Measurements from ENCODE around the gene CD74. TPM values are rescaled to one million over a fixed set of nuclear protein-coding genes. Genes with fewer than 3 reads are reported as not detected.
"Not testable (repeated sequence)": the region's sequence is repeated elsewhere in the genome, so short reads cannot be mapped to it uniquely, and the experiment has no call there.

Gene CD74
- 100 to 1,000 TPM; 253 to 265 TPM for total RNA-seq

DNA sequence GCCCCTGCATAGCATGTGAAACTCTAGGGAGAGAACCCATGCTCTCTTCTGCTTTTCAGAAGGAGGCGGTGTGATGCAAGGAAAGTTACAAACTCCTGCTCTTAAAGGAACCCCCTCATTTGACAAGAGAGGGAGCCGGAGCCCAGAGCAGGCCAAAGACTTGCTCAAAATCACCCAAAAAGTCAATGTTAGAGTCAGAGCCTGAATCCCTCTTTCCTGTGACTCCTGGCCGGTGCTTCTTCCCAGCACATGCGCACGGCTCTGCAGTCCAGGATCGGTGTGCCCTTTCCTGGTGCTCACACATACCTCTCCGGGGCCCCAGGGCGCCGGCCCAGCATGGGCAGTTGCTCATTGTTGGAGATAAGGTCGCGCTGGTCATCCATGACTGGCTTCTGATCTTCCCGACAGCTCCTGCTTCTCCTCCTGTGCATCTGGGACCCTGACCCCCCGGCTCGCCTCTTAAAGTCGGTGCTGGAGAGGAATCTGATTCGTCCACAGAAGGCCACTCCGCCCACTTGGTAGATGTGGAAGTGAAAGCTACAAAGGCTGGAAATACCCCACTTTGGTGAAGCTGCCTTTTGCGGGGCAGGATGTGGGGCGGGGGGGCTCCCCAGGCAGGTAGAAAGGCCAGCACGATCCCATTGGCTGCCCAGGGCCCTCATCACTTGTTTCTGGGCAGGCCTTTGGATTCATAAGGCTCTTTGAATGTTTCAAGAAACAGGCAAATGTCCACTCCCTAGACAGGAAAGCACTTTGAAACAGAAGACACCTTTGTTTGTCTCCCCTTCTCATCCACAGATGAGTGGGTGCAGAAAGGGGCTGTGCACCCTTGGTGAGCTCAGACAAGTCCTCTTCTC lies at the start of gene CD74:
Gene CD74 (minus strand): TSS at position 592 of the 857 bp plus-strand sequence. CDS start 161 bp downstream, at position 431.
- CTCF ChIA-PET: interaction anchor here (0.6 to 5.1 kb wide), 3 partner anchors 22 to 47 kb away, joined by 3 to 29 read pairs (median 3); no protein-coding TSS in a partner anchor

GRCh38 chr5:150461231-150461630 lies 48.5 kb upstream of the CD74 start:
- ChIA-PET POLR2A (no interaction called here), CTCF (interaction anchor here (1.0 kb wide), 1 partner anchor 83 kb away, joined by 3 read pairs; no protein-coding TSS in a partner anchor)

More for the DNA sequence above, at the start of gene CD74:
- POLR2A ChIA-PET: interaction anchor here (1.1 to 2.0 kb wide), 6 partner anchors 10 to 73 kb away, joined by 4 to 11 read pairs (median 4); partner anchors contain the start of gene RPS14

GRCh38 chr5:150460781-150461180 lies 48.1 kb upstream of the CD74 start:
- ChIA-PET CTCF (interaction anchor here (1.0 kb wide), 1 partner anchor 83 kb away, joined by 3 read pairs; no protein-coding TSS in a partner anchor), POLR2A (no interaction called here)

DNA sequence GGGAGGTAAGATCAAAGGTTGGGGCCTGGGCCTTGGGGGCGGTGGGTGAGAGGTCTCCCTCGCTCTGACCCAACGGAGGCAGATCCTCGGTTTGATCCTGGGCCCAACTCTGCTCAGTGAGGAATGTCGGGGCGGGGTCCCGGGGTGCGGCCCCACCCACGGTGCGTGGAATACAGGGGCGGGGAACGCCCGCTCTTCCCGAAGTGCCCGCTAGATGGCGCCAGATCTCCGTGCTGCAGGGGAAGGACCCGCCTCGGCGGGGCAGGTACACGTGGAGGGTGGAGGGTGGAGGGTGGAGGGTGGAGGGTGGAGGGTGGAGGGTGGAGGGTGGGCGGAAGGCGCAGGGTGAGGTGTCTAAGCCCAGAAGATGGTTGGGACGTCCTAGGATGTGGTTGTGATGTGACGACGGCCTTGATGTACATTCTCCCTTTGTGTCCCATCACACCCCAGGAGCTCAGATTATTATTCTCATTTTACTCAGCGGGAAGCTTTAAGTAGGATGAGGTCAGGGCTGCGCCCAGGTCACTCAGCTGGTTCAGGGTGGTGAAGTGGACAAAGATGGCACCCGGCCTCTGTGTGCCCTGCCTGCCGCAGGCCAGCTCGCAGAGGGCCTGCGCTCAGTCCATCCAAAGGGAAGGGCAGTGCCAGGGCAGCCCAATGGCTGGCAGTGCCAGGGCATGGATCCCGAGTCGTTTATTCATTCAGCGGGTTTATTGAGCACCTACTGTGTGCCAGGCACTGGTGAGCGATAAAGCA lies 46.3 kb upstream of the CD74 start:
- ChIA-PET POLR2A (interaction anchor here (0.5 to 0.8 kb wide), 3 partner anchors 48 to 198 kb away, joined by 3 to 5 read pairs (median 5); no protein-coding TSS in a partner anchor), CTCF (interaction anchor here (0.6 to 1.6 kb wide), 14 partner anchors 9 to 657 kb away, joined by 3 to 7 read pairs (median 3); partner anchors contain the start of genes CD74 and RPS14)

DNA sequence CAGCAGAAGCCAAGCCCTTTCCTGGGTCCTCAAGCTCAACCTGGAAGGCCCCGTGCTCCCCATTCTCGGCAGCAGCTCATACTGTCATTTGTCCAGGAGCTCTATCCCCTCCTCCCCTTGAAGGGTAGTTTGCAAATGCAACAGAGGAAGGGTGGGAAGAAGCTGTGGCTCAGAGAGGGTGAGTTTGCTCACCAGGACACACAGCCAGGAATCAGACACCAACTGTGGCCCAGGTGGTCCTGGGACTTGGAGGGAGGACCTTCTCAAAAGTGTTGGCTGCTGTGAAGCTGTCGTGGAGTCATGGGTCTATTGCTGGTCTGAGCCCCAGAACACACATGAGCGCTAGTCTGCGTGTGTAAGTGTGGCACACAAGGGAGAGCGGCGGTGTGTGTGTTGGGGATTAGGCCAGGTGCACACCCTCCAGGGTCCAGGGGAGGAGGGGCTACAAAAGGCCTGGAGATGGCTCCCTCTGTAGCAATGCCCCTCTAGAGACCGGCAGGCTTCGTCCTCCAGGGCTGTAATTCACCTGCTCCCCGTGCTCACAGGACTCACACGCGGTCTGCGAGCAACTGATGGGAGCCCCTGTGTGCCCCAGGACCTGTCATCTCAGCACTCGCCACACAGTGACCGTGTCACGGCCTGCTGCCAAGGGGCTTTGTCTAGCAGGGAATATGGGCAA lies 45.0 kb upstream of the CD74 start:
- ChIA-PET POLR2A (interaction anchor here (0.8 kb wide), 1 partner anchor 101 kb away, joined by 3 read pairs; no protein-coding TSS in a partner anchor), CTCF (interaction anchor here (0.6 to 1.8 kb wide), 4 partner anchors 29 to 88 kb away, joined by 3 to 7 read pairs (median 5); no protein-coding TSS in a partner anchor)

GRCh38 chr5:150457121-150457520 lies 44.4 kb upstream of the CD74 start:
- POLR2A ChIA-PET: no interaction called here

GRCh38 chr5:150454492-150455229 lies 42.0 kb upstream of the CD74 start:
- ChIA-PET CTCF (no interaction called here), POLR2A (no interaction called here)

More at GRCh38 chr5:150457121-150457520, 44.4 kb upstream of the CD74 start:
- CTCF ChIA-PET: interaction anchor here (0.6 to 1.8 kb wide), 3 partner anchors 88 to 737 kb away, joined by 3 to 6 read pairs (median 3); no protein-coding TSS in a partner anchor

DNA sequence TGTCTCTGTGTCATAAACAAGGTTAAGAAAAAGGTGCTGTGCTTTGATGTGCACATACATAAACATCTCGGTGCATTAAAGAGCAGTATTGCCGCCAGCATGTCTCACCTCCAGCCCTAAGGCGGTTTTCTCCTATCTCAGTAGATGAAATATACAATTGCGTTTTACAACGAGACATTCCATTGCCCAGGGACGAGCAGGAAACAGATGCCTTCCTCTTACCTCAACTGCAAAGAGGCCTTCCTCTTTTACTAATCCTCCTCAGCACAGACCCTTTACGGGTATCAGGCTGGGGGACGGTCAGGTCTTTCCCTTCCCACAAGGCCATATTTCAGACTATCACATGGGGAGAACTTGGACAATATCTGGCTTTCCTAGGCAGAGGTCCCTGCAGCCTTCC lies 41.3 kb upstream of the CD74 start:
- POLR2A ChIA-PET, CTCF ChIA-PET: not testable (repeated sequence)

- ChIA-PET CTCF (no interaction called here), POLR2A (no interaction called here)
Measured at GRCh38 chr5:150452914-150453313, 40.2 kb upstream of the CD74 start.

DNA sequence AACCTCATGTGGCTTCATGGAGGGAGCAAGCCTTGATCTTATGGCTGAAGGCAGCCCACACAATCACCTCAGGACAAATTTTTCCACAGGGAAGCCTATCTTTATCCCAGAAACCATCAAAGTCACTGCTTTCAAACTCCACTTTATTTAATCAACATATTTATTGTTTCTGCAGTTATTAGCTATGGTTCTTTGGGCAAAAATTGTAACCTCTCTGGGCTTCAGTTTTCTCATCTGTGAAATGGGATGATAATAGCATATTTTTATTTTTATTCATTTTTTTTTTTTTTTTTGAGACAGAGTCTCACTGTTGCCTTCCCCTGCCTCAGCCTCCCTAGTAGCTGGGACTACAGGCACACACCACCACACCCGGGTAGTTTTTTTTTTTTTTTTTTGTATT lies 38.9 kb upstream of the CD74 start:
- ChIA-PET CTCF (interaction anchor here (0.7 to 1.9 kb wide), 4 partner anchors 38 to 252 kb away, joined by 3 to 8 read pairs (median 4); partner anchors contain the start of gene RBM22), POLR2A (interaction anchor here (0.6 kb wide), 1 partner anchor 10 kb away, joined by 3 read pairs; no protein-coding TSS in a partner anchor)

DNA sequence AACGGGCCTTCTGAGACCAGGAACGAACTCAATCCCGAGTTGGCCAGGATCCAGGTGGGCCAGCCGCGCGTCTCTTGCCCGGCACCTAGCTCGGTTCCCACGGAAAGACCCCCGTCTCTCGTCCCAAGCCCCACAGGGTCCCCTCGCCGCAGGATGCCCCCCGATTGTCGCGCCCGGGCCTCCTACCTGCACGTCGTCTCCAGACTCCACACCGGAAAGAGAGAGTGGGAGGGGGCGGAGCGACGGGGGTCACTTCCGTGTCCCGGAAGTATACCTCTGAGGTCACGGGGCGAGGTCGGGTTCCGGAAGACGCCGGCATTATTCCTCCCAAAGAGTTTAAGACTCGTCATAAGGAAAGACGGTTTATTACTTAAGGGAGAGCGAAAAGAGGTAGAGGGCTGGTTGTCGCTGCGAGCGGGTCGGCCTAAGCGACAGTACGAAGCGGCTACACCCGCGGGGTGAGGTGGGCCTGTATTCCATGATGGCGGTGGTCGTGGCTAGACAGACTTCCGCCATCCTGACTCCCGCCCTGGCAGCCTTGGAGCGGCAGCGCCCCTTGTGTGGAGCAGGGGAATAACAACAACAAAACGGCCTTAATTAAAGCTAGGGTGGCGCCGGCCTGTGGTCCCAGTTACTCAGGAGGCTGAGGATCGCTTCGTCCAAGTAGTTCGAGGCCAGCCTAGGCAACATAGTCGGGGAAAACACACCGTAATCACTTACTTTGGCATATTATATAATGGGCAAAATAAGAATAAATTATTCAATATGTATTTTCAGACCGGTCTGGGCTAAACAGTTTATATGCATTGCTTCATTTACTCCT lies 37.0 kb upstream of the CD74 start, which contains the start of gene RPS14:
Gene RPS14 (minus strand): TSS at position 223 of the 823 bp plus-strand sequence. CDS start 2,006 bp downstream, outside the sequence.
- ChIA-PET CTCF (interaction anchor here (0.6 to 1.9 kb wide), 15 partner anchors 10 to 704 kb away, joined by 3 to 8 read pairs (median 4); partner anchors contain the start of genes CD74 and RBM22), POLR2A (interaction anchor here (0.5 to 1.6 kb wide), 4 partner anchors 39 to 251 kb away, joined by 3 to 11 read pairs (median 4); partner anchors contain the start of gene RBM22)

GRCh38 chr5:150448952-150449516 lies 36.3 kb upstream of the CD74 start:
- ChIA-PET CTCF (interaction anchor here (1.0 to 1.5 kb wide), 4 partner anchors 10 to 252 kb away, joined by 3 to 5 read pairs (median 4); partner anchors contain the start of gene RBM22), POLR2A (interaction anchor here (0.6 to 1.6 kb wide), 3 partner anchors 38 to 252 kb away, joined by 3 to 11 read pairs (median 6); partner anchors contain the start of gene RBM22)

DNA sequence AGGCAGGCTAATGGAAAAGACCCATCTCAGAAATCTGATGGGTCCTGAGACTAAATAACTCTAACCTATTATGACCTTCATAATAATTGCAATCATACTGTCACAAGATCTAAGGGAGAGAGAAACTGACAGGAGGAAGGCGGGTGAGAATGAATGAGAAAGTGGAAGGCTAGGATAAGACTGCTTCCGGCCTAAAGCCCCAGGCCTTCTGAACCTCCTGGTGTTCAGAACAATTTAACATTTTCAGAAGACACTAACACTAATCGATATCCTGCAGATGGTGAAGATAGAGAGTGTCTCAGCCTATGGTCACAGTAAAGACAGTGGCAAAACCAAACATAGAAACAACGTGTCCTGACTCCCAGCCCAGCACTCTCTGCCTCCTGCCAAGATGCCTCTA lies 35.6 kb upstream of the CD74 start:
- POLR2A ChIA-PET: no interaction called here

DNA sequence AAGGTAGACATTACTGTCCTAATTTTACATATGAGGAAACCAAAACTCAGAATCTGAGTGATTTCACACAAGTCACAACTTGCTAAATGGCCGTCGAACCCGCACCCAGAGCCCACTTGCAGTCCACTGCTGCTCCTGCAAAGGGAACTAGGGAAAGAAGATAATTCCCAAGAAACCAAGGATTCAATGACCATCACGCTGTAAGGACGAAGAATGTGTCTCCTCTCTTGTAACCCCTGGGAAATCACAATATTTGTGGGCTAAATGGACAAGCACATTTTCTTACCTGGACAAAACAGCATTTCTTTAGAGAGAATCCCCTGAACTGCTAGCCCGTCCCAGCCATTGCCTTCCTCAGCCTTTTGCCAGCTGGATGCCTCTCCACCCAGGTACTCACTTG lies 34.5 kb upstream of the CD74 start:
- POLR2A ChIA-PET: interaction anchor here (0.6 kb wide), 1 partner anchor 562 kb away, joined by 3 read pairs; no protein-coding TSS in a partner anchor
- CTCF ChIA-PET: no interaction called here

More for the DNA sequence above, 35.6 kb upstream of the CD74 start:
- CTCF ChIA-PET: no interaction called here

DNA sequence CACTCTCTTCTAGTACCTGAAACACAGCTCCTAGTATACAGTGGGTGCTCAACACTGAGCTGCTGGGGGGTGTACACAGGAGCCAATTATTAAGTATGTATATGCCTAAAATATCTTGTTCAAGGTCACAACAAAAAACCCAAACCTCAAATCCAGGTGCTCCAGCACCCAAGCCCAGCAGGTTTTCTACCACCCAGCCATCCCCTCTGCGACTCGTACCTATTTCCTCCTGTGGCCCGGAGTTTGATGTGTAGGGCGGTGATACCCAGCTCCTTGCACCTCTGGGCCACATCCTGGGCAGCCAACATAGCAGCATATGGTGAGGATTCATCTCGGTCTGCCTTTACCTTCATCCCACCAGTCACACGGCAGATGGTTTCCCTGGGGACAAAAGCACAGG lies 33.9 kb upstream of the CD74 start:
- CTCF ChIA-PET: interaction anchor here (0.6 to 1.5 kb wide), 5 partner anchors 9 to 780 kb away, joined by 3 to 4 read pairs (median 4); no protein-coding TSS in a partner anchor
- POLR2A ChIA-PET: interaction anchor here (0.6 to 1.1 kb wide), 3 partner anchors 35 to 254 kb away, joined by 3 to 4 read pairs (median 3); partner anchors contain the start of gene RBM22

DNA sequence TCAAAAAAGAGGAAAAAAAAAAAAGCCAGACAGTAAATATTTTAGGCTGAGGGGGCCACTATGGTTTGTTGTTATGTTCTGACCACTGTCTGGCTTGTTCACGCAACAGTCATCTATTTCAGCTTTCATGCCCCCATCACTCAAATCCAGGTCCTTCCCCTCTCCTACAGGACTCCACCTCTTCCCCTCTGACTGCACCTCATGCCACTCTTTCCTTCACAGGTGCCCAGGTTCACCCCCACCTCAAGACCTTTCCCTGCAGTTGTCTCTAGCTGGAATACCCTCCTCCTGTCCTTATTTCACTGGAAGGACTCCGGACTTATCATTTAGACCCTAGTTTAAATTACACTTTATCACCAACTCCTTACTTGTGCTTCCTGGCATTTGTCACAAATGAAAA lies 33.4 kb upstream of the CD74 start:
- ChIA-PET POLR2A (interaction anchor here (0.6 to 1.1 kb wide), 3 partner anchors 35 to 255 kb away, joined by 3 to 4 read pairs (median 3); partner anchors contain the start of gene RBM22), CTCF (interaction anchor here (0.6 to 1.5 kb wide), 5 partner anchors 8 to 780 kb away, joined by 3 to 4 read pairs (median 4); no protein-coding TSS in a partner anchor)
